ENCODE measurements around the gene MRPS30. TPM values are rescaled to one million over a fixed set of nuclear protein-coding genes. Genes with fewer than 3 reads are reported as not detected.

Gene MRPS30
- total and polyA plus RNA-seq, 10 of the 15 experiments (the other 5 are each of a cell fraction or from before 2014, with no cell fraction given) = 18.5 to 99.2 (median 61.8) TPM

DNA sequence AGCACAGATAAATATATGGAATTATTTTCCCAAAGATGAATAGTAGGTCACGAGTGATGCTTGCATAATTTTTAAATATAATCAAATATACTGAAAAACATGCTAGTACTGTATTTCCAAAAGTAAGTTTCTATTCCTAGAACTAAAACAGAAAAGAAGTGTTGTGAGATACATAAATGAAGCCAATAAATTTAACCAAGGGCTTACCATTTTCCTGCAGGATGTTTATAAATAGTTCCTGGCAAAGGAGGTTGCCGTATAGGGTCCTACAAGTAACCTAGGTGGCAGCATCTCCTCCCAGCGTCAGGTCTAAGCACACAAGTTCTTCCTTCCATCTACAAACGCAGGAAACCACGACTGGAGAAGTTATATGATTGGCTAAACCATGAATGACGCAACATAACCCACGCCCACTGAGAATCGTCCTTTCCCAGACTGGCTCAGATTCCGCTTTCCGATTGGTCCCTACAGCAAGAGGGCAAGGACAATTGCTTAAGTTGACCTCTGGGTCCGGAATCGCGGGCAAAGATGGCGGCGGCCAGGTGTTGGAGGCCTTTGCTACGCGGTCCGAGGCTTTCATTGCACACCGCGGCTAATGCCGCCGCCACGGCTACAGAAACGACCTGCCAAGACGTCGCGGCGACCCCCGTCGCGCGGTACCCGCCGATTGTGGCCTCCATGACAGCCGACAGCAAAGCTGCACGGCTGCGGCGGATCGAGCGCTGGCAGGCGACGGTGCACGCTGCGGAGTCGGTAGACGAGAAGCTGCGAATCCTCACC lies at the start of gene MRPS30 (continued):
- TF ChIP-seq ATF7 (IDR thresholded peaks at IDR 0.05; ENCODE audit: low read depth) = peak; percentile 90
- peak in 1 of 2 experiments; percentile 23; a peak in 1 of 4 replicates for TF ChIP-seq IKZF2 (IDR thresholded peaks at IDR 0.05)
- no peak for TF ChIP-seq TBL1XR1 (IDR thresholded peaks at IDR 0.05; ENCODE audit: low read depth, low read length)
- peak; percentile 71 for TF ChIP-seq RUNX3 (IDR thresholded peaks at IDR 0.05; ENCODE audit: low read length)
- TF ChIP-seq ZBTB11 (CRISPR knock-in tag; IDR thresholded peaks at IDR 0.05) = no peak
- no peak for TF ChIP-seq SMAD1 (IDR thresholded peaks at IDR 0.05; ENCODE audit: low read depth, partially characterized antibody)
- peak; percentile 98 for TF ChIP-seq YY1 (IDR thresholded peaks at IDR 0.05; ENCODE audit: low read depth, low read length)
- TF ChIP-seq MTA2 (IDR thresholded peaks at IDR 0.05; ENCODE audit: low read depth) = 0 out of 2 replicates have a peak, but pooled peaks have one; percentile 17
- no peak for TF ChIP-seq POLR2AphosphoS2 (IDR thresholded peaks at IDR 0.05; ENCODE audit: low read depth, low read length)
- TF ChIP-seq MEF2B (IDR thresholded peaks at IDR 0.05; ENCODE audit: partially characterized antibody, poor library complexity, severe bottlenecking) = peak; percentile 30
- no peak for TF ChIP-seq ETV6 (conservative IDR thresholded peaks at IDR 0.05 in 1 of 2, IDR thresholded peaks at IDR 0.05 in 1 of 2; ENCODE audit: borderline replicate concordance in 1 of 2, low read depth in 1 of 2)
- TF ChIP-seq GABPA (IDR thresholded peaks at IDR 0.05; ENCODE audit: low read depth) = peak; percentile 64
- no peak for TF ChIP-seq KAT2A (conservative IDR thresholded peaks at IDR 0.05; ENCODE audit: control insufficient read depth, low read depth, low read length)
- peak; percentile 34 for TF ChIP-seq ZNF207 (IDR thresholded peaks at IDR 0.05; ENCODE audit: borderline replicate concordance)
- no peak for TF ChIP-seq MXI1 (IDR thresholded peaks at IDR 0.05; ENCODE audit: low read depth, low read length)
- TF ChIP-seq RAD21 (IDR thresholded peaks at IDR 0.05; ENCODE audit: insufficient read depth, low read depth, low read length) = no peak; the same call in 1 of the 2 replicates
- peak; percentile 96 for TF ChIP-seq POLR2A (IDR thresholded peaks at IDR 0.05; ENCODE audit: low read depth, low read length)
- TF ChIP-seq, protein P1, sequence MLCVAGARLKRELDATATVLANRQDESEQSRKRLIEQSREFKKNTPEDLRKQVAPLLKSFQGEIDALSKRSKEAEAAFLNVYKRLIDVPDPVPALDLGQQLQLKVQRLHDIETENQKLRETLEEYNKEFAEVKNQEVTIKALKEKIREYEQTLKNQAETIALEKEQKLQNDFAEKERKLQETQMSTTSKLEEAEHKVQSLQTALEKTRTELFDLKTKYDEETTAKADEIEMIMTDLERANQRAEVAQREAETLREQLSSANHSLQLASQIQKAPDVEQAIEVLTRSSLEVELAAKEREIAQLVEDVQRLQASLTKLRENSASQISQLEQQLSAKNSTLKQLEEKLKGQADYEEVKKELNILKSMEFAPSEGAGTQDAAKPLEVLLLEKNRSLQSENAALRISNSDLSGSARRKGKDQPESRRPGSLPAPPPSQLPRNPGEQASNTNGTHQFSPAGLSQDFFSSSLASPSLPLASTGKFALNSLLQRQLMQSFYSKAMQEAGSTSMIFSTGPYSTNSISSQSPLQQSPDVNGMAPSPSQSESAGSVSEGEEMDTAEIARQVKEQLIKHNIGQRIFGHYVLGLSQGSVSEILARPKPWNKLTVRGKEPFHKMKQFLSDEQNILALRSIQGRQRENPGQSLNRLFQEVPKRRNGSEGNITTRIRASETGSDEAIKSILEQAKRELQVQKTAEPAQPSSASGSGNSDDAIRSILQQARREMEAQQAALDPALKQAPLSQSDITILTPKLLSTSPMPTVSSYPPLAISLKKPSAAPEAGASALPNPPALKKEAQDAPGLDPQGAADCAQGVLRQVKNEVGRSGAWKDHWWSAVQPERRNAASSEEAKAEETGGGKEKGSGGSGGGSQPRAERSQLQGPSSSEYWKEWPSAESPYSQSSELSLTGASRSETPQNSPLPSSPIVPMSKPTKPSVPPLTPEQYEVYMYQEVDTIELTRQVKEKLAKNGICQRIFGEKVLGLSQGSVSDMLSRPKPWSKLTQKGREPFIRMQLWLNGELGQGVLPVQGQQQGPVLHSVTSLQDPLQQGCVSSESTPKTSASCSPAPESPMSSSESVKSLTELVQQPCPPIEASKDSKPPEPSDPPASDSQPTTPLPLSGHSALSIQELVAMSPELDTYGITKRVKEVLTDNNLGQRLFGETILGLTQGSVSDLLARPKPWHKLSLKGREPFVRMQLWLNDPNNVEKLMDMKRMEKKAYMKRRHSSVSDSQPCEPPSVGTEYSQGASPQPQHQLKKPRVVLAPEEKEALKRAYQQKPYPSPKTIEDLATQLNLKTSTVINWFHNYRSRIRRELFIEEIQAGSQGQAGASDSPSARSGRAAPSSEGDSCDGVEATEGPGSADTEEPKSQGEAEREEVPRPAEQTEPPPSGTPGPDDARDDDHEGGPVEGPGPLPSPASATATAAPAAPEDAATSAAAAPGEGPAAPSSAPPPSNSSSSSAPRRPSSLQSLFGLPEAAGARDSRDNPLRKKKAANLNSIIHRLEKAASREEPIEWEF (IDR thresholded peaks at IDR 0.05; ENCODE audit: insufficient replicate concordance, low read depth, low read length) = no peak

Measured in GM12878 (cell line).